Lower lobe of right lung (tissue), 2 donors: ENCODE measurements around the gene SOX13. TPM values are rescaled to one million over a fixed set of nuclear protein-coding genes. Genes with fewer than 3 reads are reported as not detected.

Experiments used
- ATAC-seq, 2 donors: fragments of 200-7000 bp; cut with Tn5 transposase; one replicate each; pipeline ENCODE4 v1.9.1; 2020 to 2022; ENCODE audit warnings: mild to moderate bottlenecking in 2 of 2, moderate library complexity in 2 of 2
- DNase-seq: peaks from one replicate; pipeline ENCODE4 v3.0.0-alpha.2; 2020
- H3K27ac ChIP-seq: fragments of 200-600 bp; one replicate; pipeline ENCODE4 v1.8.0; 2022
- H3K27me3 ChIP-seq: fragments of 200-600 bp; one replicate; pipeline ENCODE4 v1.8.0; 2022; ENCODE audit warnings: low read depth
- H3K36me3 ChIP-seq: fragments of 200-600 bp; one replicate; pipeline ENCODE4 v1.8.0; 2022; ENCODE audit warnings: mild to moderate bottlenecking
- H3K4me1 ChIP-seq: fragments of 200-600 bp; one replicate; pipeline ENCODE4 v1.8.0; 2022
- H3K4me3 ChIP-seq: fragments of 200-600 bp; one replicate; pipeline ENCODE4 v1.8.0; 2022; ENCODE audit warnings: mild to moderate bottlenecking
- H3K9me3 ChIP-seq: fragments of 200-600 bp; one replicate; pipeline ENCODE4 v1.8.0; 2022
- intact Hi-C: fragments of 100-400 bp; cut with DNase I; formaldehyde crosslinking; loops from one replicate; pipeline ENCODE4 v1.11.0; 2022
- total RNA-seq: library from RNA; stranded (reverse); fragmentation: NEBNext Ultra II Directional; extraction: Animal tissue kit (Norgen Biotek cat#: 25700); gene quantifications from one replicate; pipeline ENCODE4 v1.2.1, GENCODE V29; 2021
- TF ChIP-seq, protein P1 (sequence below): fragments of 200-600 bp; IDR thresholded peaks from one replicate; pipeline ENCODE4 v1.8.0; 2022; ENCODE audit warnings: antibody characterized with exemption, mild to moderate bottlenecking
- donor health status: DM: no; HTN: yes; CAD: no; lungs with severe emphysema.

The SOX13 gene
- total RNA-seq, 1 donor from 2014 or later, result 57.8 TPM

DNA sequence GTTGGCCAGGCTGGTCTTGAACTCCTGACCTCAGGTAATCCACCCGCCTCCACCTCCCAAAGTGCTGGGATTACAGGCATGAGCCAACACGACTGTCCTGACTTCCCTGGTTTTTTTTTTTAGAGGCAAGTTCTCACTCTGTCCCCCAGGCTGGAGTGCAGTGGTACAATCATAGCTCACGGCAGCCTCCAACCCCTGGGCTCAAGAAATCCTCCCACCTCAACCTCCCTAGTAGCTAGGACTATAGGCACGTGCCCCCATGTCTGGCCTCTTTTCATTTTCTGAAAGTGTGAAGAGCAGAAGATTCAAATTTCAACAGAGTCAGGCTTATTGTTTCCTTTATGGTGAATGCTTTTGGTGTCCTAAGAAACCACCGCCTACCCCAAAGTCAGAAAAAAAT lies 21.7 kb upstream of the SOX13 start:
- Histone ChIP-seq H3K9me3 (no peaks in the 10 kb centered on the region), H3K36me3 (no peaks in the 10 kb centered on the region), H3K4me1 (no peaks in the 10 kb centered on the region), H3K27ac (no peak overlapping the region), H3K4me3 (no peak overlapping the region), H3K27me3 (no peaks in the 10 kb centered on the region)
- ATAC-seq, result no peak
- no peak for DNase-seq
- intact Hi-C loops, result no loop called here
- TF ChIP-seq, protein P1, sequence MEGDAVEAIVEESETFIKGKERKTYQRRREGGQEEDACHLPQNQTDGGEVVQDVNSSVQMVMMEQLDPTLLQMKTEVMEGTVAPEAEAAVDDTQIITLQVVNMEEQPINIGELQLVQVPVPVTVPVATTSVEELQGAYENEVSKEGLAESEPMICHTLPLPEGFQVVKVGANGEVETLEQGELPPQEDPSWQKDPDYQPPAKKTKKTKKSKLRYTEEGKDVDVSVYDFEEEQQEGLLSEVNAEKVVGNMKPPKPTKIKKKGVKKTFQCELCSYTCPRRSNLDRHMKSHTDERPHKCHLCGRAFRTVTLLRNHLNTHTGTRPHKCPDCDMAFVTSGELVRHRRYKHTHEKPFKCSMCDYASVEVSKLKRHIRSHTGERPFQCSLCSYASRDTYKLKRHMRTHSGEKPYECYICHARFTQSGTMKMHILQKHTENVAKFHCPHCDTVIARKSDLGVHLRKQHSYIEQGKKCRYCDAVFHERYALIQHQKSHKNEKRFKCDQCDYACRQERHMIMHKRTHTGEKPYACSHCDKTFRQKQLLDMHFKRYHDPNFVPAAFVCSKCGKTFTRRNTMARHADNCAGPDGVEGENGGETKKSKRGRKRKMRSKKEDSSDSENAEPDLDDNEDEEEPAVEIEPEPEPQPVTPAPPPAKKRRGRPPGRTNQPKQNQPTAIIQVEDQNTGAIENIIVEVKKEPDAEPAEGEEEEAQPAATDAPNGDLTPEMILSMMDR, result no peak

DNA sequence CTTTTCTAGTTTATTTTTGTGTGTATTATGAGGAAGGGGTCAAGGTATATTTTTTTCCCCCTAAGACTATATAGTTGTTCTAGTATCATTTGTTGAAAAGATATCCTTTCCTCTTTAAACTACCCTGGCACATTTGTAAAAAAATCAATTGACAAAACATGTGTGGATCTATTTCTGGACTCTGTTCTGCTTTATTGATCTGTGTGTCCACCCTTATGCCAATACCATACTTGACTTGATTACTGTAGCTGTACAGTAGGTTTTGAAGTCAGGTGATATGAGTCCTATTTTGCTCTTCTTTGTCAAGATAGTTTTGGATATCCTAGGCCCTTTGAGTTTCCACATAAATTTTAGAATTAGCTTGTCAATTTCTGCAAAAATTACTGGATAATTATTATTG lies 21.2 kb upstream of the SOX13 start:
- ATAC-seq (no peak), DNase-seq (no peak)
- no peaks in the 10 kb centered on the region for H3K27me3 ChIP-seq
- TF ChIP-seq, protein P1, result no peak
- no peaks in the 10 kb centered on the region for H3K4me1 ChIP-seq
- H3K4me3 ChIP-seq, result no peak overlapping the region
- H3K36me3 ChIP-seq, result no peaks in the 10 kb centered on the region
- no peak overlapping the region for H3K27ac ChIP-seq
- no peaks in the 10 kb centered on the region for H3K9me3 ChIP-seq
- intact Hi-C loops, result no loop called here

GRCh38 chr1:204053893-204054292 lies 19.0 kb upstream of the SOX13 start:
- no peak for DNase-seq
- ATAC-seq, result no peak
- intact Hi-C loops, result no loop called here
- TF ChIP-seq, protein P1, result no peak
- Histone ChIP-seq H3K36me3 (no peaks in the 10 kb centered on the region), H3K27ac (no peak overlapping the region), H3K4me1 (no peaks in the 10 kb centered on the region), H3K9me3 (no peaks in the 10 kb centered on the region), H3K27me3 (no peaks in the 10 kb centered on the region), H3K4me3 (no peak overlapping the region)

DNA sequence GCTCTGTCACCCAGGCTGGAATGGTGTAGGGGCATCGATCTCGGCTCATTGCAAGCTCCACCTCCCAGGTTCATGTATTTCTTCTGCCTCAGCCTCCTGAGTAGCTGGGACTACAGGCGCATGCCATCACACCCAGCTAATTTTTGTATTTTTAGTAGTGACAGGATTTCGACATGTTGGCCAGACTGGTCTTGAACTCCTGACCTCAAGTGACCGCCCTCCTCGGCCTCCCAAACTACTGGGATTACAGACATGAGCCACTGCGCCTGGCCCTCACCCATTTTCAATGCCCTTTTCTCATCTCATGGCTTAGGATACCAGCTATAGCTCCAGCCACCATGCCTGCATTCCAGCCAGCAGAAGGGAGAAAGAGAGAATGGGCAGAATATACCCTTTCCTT lies 12.9 kb upstream of the SOX13 start:
- H3K4me3 ChIP-seq, result no peak overlapping the region
- no peak for ATAC-seq
- TF ChIP-seq, protein P1, result no peak
- H3K36me3 ChIP-seq, result no peaks in the 10 kb centered on the region
- H3K4me1 ChIP-seq, result no peaks in the 10 kb centered on the region
- no peaks in the 10 kb centered on the region for H3K27me3 ChIP-seq
- no peaks in the 10 kb centered on the region for H3K9me3 ChIP-seq
- no peak for DNase-seq
- intact Hi-C loops, result no loop called here
- H3K27ac ChIP-seq, result no peak overlapping the region

DNA sequence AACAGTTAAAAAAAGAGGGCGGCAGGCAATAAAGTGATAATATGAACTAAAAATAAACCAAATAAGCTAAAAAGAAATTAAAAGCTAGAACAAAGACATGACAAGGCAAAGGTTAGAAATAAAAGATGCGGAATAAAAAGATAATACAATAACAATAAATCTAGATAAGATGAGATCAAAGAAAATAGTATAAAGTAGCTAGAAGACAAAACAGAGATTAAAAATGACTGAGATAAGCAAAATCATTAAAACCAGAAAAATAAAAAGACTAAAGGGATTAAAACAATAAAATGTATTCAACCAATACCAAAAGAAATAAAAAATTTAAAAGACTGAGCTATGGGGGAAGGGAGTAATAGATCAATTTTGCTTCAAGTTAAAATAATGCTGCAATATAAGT lies 10.8 kb upstream of the SOX13 start:
- TF ChIP-seq, protein P1, result no peak
- Histone ChIP-seq H3K27me3 (no peaks in the 10 kb centered on the region), H3K9me3 (no peaks in the 10 kb centered on the region), H3K4me3 (no peak overlapping the region), H3K4me1 (no peaks in the 10 kb centered on the region), H3K36me3 (no peaks in the 10 kb centered on the region), H3K27ac (no peak overlapping the region)
- intact Hi-C loops, result no loop called here
- no peak for DNase-seq
- no peak for ATAC-seq
